WTC11 (cell line): ENCODE data around the gene ECI1. TPM values are rescaled to one million over a fixed set of nuclear protein-coding genes. Genes with fewer than 3 reads are reported as not detected.
A peak's percentile ranks its signal among the peaks of the same experiment; 100 is the strongest.

Experiments used
- ATAC-seq: fragments of 200-7000 bp; cut with Tn5 transposase; 2 replicates; pipeline ENCODE4 v1.10.0; 2021; ENCODE audit warnings: mild to moderate bottlenecking, moderate library complexity
- Bru-seq: library from RNA; stranded (reverse); fragments of 400-500 nt; gene quantifications from one replicate; lab custom pipeline; 2021; lab: Mats Ljungman, UMichigan
- CTCF ChIA-PET: fragments of 300-600 bp; sonication (Branson Sonifier 250); formaldehyde crosslinking; loops from one replicate; lab custom pipeline; 2021; ENCODE audit warnings: antibody characterized with exemption; lab: Charles Lee
- POLR2A ChIA-PET: fragments of 350-600 bp; sonication (Branson Sonifier 250); formaldehyde crosslinking; loops from one replicate; lab custom pipeline; 2021; ENCODE audit warnings: antibody characterized with exemption; lab: Charles Lee
- DNase-seq: peaks from one replicate; pipeline ENCODE4 v3.0.0; 2021; ENCODE audit warnings: low spot score
- H3K27ac Mint-ChIP-seq: 2 replicates; pipeline ENCODE4 v1.8.0; 2021; ENCODE audit warnings: mixed read lengths
- H3K27me3 Mint-ChIP-seq: 2 replicates; pipeline ENCODE4 v1.8.0; 2021; ENCODE audit warnings: low read depth, mild to moderate bottlenecking, moderate library complexity, mixed read lengths
- H3K36me3 Mint-ChIP-seq: 2 replicates; pipeline ENCODE4 v1.8.0; 2021; ENCODE audit warnings: mixed read lengths
- H3K4me1 Mint-ChIP-seq: 2 replicates; pipeline ENCODE4 v1.8.0; 2022; ENCODE audit warnings: mixed read lengths
- H3K4me3 Mint-ChIP-seq: 2 replicates; pipeline ENCODE4 v1.8.0; 2021; ENCODE audit warnings: mild to moderate bottlenecking, moderate library complexity, mixed read lengths
- H3K9me3 Mint-ChIP-seq: 2 replicates; pipeline ENCODE4 v1.8.0; 2021; ENCODE audit warnings: mixed read lengths
- CBFB ChIP-seq: sonication (generic); formaldehyde crosslinking; IDR thresholded peaks from 2 replicates; pipeline ENCODE4 v1.8.1; 2022; ENCODE audit warnings: mild to moderate bottlenecking, low read depth, missing genetic modification reagents
- ESRRA ChIP-seq: sonication (generic); formaldehyde crosslinking; IDR thresholded peaks from 2 replicates; pipeline ENCODE4 v1.8.1; 2022; ENCODE audit warnings: mild to moderate bottlenecking, missing genetic modification reagents, borderline replicate concordance
- ETV6 ChIP-seq: sonication (generic); formaldehyde crosslinking; IDR thresholded peaks from 2 replicates; pipeline ENCODE4 v1.8.1; 2022; ENCODE audit warnings: mild to moderate bottlenecking, missing genetic modification reagents
- FOXP1 ChIP-seq: sonication (generic); formaldehyde crosslinking; IDR thresholded peaks from 2 replicates; pipeline ENCODE4 v1.8.0; 2022; ENCODE audit warnings: missing genetic modification reagents, mild to moderate bottlenecking, moderate library complexity, borderline replicate concordance
- GABPB1 ChIP-seq: sonication (generic); formaldehyde crosslinking; IDR thresholded peaks from 2 replicates; pipeline ENCODE4 v1.8.1; 2023; ENCODE audit warnings: mild to moderate bottlenecking, missing genetic modification reagents
- GRHL2 ChIP-seq: fragments of 250-450 bp; sonication (Bioruptor Pico); IDR thresholded peaks from 2 replicates; pipeline ENCODE4 v1.8.0; 2022; ENCODE audit warnings: mild to moderate bottlenecking, moderate library complexity; ENCODE audit not compliant: insufficient replicate concordance, severe bottlenecking
- HMGA2 ChIP-seq: fragments of 250-450 bp; sonication (Bioruptor Pico); IDR thresholded peaks from 2 replicates; pipeline ENCODE4 v1.4.0; 2021; ENCODE audit warnings: mild to moderate bottlenecking, moderate library complexity
- JUN ChIP-seq: sonication (generic); formaldehyde crosslinking; IDR thresholded peaks from 2 replicates; pipeline ENCODE4 v1.8.0; 2023; ENCODE audit warnings: mild to moderate bottlenecking, missing genetic modification reagents
- KAT7 ChIP-seq: sonication (generic); formaldehyde crosslinking; IDR thresholded peaks from 2 replicates; pipeline ENCODE4 v1.8.1; 2023; ENCODE audit warnings: missing genetic modification reagents, mild to moderate bottlenecking, borderline replicate concordance
- NFATC4 ChIP-seq: fragments of 250-450 bp; sonication (Bioruptor Pico); IDR thresholded peaks from 2 replicates; pipeline ENCODE4 v1.9.0; 2021; ENCODE audit warnings: mild to moderate bottlenecking
- NFE2L1 ChIP-seq: sonication (generic); formaldehyde crosslinking; IDR thresholded peaks from 2 replicates; pipeline ENCODE4 v1.8.1; 2023; ENCODE audit warnings: missing genetic modification reagents
- OVOL2 ChIP-seq: fragments of 250-450 bp; sonication (Bioruptor Pico); IDR thresholded peaks from 2 replicates; pipeline ENCODE4 v1.9.0; 2021; ENCODE audit warnings: mild to moderate bottlenecking, borderline replicate concordance
- PRDM15 ChIP-seq: sonication (generic); formaldehyde crosslinking; IDR thresholded peaks from 2 replicates; pipeline ENCODE4 v1.8.0; 2022; ENCODE audit warnings: missing genetic modification reagents
- SMAD3 ChIP-seq: sonication (generic); formaldehyde crosslinking; IDR thresholded peaks from 2 replicates; pipeline ENCODE4 v1.8.0; 2022; ENCODE audit warnings: missing genetic modification reagents, mild to moderate bottlenecking, borderline replicate concordance
- SOX15 ChIP-seq: fragments of 250-450 bp; sonication (Bioruptor Pico); IDR thresholded peaks from 2 replicates; pipeline ENCODE4 v1.9.0; 2021; ENCODE audit warnings: mild to moderate bottlenecking
- TCF7 ChIP-seq: sonication (generic); formaldehyde crosslinking; IDR thresholded peaks from 2 replicates; pipeline ENCODE4 v1.8.0; 2022; ENCODE audit warnings: mild to moderate bottlenecking, low read depth, missing genetic modification reagents, moderate library complexity
- ZNF121 ChIP-seq: sonication (generic); formaldehyde crosslinking; IDR thresholded peaks from 2 replicates; pipeline ENCODE4 v1.8.0; 2023; ENCODE audit warnings: missing genetic modification reagents
- ZNF138 ChIP-seq: sonication (generic); formaldehyde crosslinking; conservative IDR thresholded peaks from 2 replicates; pipeline ENCODE4 v1.8.1; 2022; ENCODE audit warnings: mild to moderate bottlenecking, moderate library complexity, missing genetic modification reagents
- ZNF219 ChIP-seq: sonication (generic); formaldehyde crosslinking; IDR thresholded peaks from 2 replicates; pipeline ENCODE4 v1.8.0; 2023; ENCODE audit warnings: missing genetic modification reagents, mild to moderate bottlenecking, borderline replicate concordance
- ZNF232 ChIP-seq: sonication (generic); formaldehyde crosslinking; IDR thresholded peaks from 2 replicates; pipeline ENCODE4 v1.8.0; 2022; ENCODE audit warnings: mild to moderate bottlenecking, missing genetic modification reagents
- ZNF671 ChIP-seq: fragments of 250-450 bp; sonication (Bioruptor Pico); IDR thresholded peaks from 2 replicates; pipeline ENCODE4 v1.8.0; 2021; ENCODE audit warnings: mild to moderate bottlenecking
- ZSCAN18 ChIP-seq: fragments of 250-450 bp; sonication (Bioruptor Pico); IDR thresholded peaks from 2 replicates; pipeline ENCODE4 v2.1.2; 2022; ENCODE audit warnings: mild to moderate bottlenecking, moderate library complexity
- long read RNA-seq, 3 experiments: library from RNA in 1 of 3; library from capped mRNA in 1 of 3; library from polyadenylated mRNA in 1 of 3; unstranded in 2 of 3; stranded (forward) in 1 of 3; transcript quantifications; one replicate each; pipeline ENCODE4 v2.0.0, GENCODE V29; 2021
- total RNA-seq: library from RNA; stranded (reverse); gene quantifications from 3 replicates; pipeline ENCODE4 v1.2.3, GENCODE V29; 2021
- TF ChIP-seq, protein P1 (sequence below): sonication (generic); formaldehyde crosslinking; IDR thresholded peaks from 2 replicates; pipeline ENCODE4 v1.8.1; 2022; ENCODE audit warnings: mild to moderate bottlenecking, missing genetic modification reagents, moderate library complexity, borderline replicate concordance
- TF ChIP-seq, protein P2 (sequence below): sonication (generic); formaldehyde crosslinking; conservative IDR thresholded peaks from 2 replicates; pipeline ENCODE4 v1.8.1; 2022; ENCODE audit warnings: mild to moderate bottlenecking, missing genetic modification reagents
- TF ChIP-seq, protein P3 (sequence below): fragments of 250-450 bp; sonication (Bioruptor Pico); IDR thresholded peaks from 2 replicates; pipeline ENCODE4 v1.9.0; 2021; ENCODE audit warnings: mild to moderate bottlenecking
- TF ChIP-seq, protein P4 (sequence below): sonication (generic); formaldehyde crosslinking; IDR thresholded peaks from 2 replicates; pipeline ENCODE4 v1.8.0; 2022; ENCODE audit warnings: mild to moderate bottlenecking, missing genetic modification reagents

Gene ECI1
- total RNA-seq (100 to 110 TPM (median 106 TPM) in 3 replicates), Bru-seq, nascent RNA (percentile 69 among the genes with signal in this experiment)
- long read RNA-seq, experiment 1, transcript ECI1-206 (6 exons, 961 nt): minor isoform, 26 of 232 reads
- long read RNA-seq, experiment 1, transcript ECI1-201 (7 exons, 1,541 nt): major isoform, 152 of 232 reads
- long read RNA-seq, experiment 1, partial matches to known transcripts: 25 of 232 reads
- long read RNA-seq, experiment 1, other reads (novel, unspliced or antisense): 24 of 232 reads
- long read RNA-seq, experiment 2, transcript ECI1-206 (6 exons, 961 nt): minor isoform, 39 of 185 reads
- long read RNA-seq, experiment 2, transcript ECI1-201 (7 exons, 1,541 nt): major isoform, 123 of 185 reads
- long read RNA-seq, experiment 2, partial matches to known transcripts: 12 of 185 reads
- long read RNA-seq, experiment 2, other reads (novel, unspliced or antisense): 11 of 185 reads
- long read RNA-seq, experiment 3, partial matches to known transcripts: 1 of 2 reads
- long read RNA-seq, experiment 3, other reads (novel, unspliced or antisense): 0 of 2 reads

DNA sequence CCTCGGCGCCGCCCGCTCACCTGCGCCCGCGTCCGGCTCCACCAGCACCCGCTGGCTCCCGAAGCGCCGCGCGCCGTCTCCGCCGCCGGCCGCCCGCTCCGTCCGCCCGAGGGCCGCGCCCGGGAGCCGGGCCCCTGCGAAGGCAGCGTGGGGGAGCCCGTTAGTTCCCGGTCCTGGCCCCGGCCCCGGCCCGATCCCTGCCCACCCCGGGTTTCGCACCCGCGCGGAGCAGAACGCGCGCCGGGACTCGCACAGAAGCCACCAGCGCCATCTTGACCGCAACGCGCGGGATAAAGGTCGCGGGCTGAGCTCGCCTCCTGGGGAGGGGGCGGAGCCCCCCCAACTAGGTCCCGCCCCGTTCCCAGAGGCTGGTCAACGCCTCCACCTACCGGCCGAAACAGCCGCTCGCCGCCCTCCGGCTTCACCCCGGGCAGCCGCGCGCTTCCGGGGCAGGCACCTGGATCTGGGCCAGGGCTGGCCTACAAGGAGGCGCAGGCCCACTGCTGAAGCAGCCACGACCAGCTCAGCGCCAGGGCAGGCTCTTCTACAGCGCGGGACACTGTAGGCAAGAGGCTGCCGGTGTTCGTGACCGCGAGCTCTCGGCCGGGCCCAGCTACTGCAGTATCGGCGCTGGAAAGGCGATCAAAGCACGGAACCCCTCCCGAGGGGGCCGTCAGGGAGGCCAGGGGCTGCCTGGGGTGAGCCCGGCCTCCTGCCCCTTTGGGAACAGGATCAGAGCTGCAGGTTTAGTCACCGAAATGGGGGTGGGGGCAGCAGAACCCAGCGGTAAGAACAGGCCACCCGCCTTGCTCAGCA lies at the start of gene ECI1:
Gene ECI1 (minus strand): TSS at position 292 of the 816 bp plus-strand sequence. CDS start 21 bp downstream, at position 271.
- ChIA-PET CTCF (interaction anchor here (0.6 to 3.8 kb wide), 27 partner anchors 10 to 882 kb away, joined by 3 to 62 read pairs (median 5); partner anchors contain the start of genes CASKIN1, CEMP1, DNASE1L2 and E4F1), POLR2A (interaction anchor here (0.5 to 4.7 kb wide), 15 partner anchors 11 to 1657 kb away, joined by 3 to 28 read pairs (median 6); partner anchors contain the start of genes ABCA3, BRICD5, DNASE1L2 and MLST8)
- Mint-ChIP-seq H3K4me3 (peak within 1 kb of the TSS; percentile 92), H3K4me1 (peaks cover 9% of the 10 kb centered on the region), H3K9me3 (no peaks in the 10 kb centered on the region), H3K36me3 (peaks cover 36% of the 10 kb centered on the region), H3K27ac (peak within 1 kb of the TSS; percentile 98), H3K27me3 (no peaks in the 10 kb centered on the region)
- DNase-seq (peak; percentile 94), ATAC-seq (peak; percentile 93)
- TF ChIP-seq, protein P1, sequence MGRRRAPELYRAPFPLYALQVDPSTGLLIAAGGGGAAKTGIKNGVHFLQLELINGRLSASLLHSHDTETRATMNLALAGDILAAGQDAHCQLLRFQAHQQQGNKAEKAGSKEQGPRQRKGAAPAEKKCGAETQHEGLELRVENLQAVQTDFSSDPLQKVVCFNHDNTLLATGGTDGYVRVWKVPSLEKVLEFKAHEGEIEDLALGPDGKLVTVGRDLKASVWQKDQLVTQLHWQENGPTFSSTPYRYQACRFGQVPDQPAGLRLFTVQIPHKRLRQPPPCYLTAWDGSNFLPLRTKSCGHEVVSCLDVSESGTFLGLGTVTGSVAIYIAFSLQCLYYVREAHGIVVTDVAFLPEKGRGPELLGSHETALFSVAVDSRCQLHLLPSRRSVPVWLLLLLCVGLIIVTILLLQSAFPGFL (CRISPR knock-in tag): no peak
- TF ChIP-seq ESRRA (CRISPR knock-in tag) (peak; percentile 79), SMAD3 (CRISPR knock-in tag) (peak; percentile 42; the same call in 1 of the 2 replicates), FOXP1 (CRISPR knock-in tag) (no peak; the same call in none of the 2 replicates), ZNF121 (CRISPR knock-in tag) (peak; percentile 69; the same call in 1 of the 2 replicates), TCF7 (CRISPR knock-in tag) (no peak), ZNF138 (CRISPR knock-in tag) (no peak), JUN (CRISPR knock-in tag) (no peak), HMGA2 (CRISPR knock-in tag) (no peak), PRDM15 (no peak), ZSCAN18 (CRISPR knock-in tag) (no peak), KAT7 (peak; percentile 91), GRHL2 (CRISPR knock-in tag) (no peak), ZNF671 (CRISPR knock-in tag) (peak; percentile 89; the same call in 1 of the 2 replicates), CBFB (no peak), NFATC4 (0 out of 2 replicates have a peak, but pooled peaks have one; percentile 53), ZNF232 (CRISPR knock-in tag) (no peak), NFE2L1 (CRISPR knock-in tag) (no peak), SOX15 (CRISPR knock-in tag) (no peak), OVOL2 (CRISPR knock-in tag) (no peak), GABPB1 (CRISPR knock-in tag) (peak; percentile 56; the same call in 1 of the 2 replicates), ETV6 (CRISPR knock-in tag) (peak; percentile 58; the same call in 1 of the 2 replicates), ZNF219 (CRISPR knock-in tag) (no peak)
- TF ChIP-seq, protein P2, sequence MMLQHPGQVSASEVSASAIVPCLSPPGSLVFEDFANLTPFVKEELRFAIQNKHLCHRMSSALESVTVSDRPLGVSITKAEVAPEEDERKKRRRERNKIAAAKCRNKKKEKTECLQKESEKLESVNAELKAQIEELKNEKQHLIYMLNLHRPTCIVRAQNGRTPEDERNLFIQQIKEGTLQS (CRISPR knock-in tag): no peak
- TF ChIP-seq, protein P3, sequence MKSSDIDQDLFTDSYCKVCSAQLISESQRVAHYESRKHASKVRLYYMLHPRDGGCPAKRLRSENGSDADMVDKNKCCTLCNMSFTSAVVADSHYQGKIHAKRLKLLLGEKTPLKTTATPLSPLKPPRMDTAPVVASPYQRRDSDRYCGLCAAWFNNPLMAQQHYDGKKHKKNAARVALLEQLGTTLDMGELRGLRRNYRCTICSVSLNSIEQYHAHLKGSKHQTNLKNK: 0 out of 2 replicates have a peak, but pooled peaks have one; percentile 16
- TF ChIP-seq, protein P4, sequence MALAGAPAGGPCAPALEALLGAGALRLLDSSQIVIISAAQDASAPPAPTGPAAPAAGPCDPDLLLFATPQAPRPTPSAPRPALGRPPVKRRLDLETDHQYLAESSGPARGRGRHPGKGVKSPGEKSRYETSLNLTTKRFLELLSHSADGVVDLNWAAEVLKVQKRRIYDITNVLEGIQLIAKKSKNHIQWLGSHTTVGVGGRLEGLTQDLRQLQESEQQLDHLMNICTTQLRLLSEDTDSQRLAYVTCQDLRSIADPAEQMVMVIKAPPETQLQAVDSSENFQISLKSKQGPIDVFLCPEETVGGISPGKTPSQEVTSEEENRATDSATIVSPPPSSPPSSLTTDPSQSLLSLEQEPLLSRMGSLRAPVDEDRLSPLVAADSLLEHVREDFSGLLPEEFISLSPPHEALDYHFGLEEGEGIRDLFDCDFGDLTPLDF: no peak
